Mucosa of descending colon (tissue), 3 donors: Measurements from ENCODE around the gene SLC43A3. TPM values are rescaled to one million over a fixed set of nuclear protein-coding genes. Genes with fewer than 3 reads are reported as not detected.

Source experiments
- ATAC-seq: fragments of 200-7000 bp; cut with Tn5 transposase; one replicate; pipeline ENCODE4 v1.9.1; 2020; ENCODE audit warnings: mild to moderate bottlenecking, moderate library complexity
- DNase-seq, 3 donors: peaks; one replicate each; pipeline ENCODE4 v3.0.0-alpha.2; 2020
- H3K36me3 ChIP-seq: fragments of 200-600 bp; one replicate; pipeline ENCODE4 v1.8.0; 2021; ENCODE audit warnings: low read depth, mild to moderate bottlenecking
- H3K4me1 ChIP-seq: fragments of 200-600 bp; one replicate; pipeline ENCODE4 v1.8.0; 2021; ENCODE audit warnings: low read depth, mild to moderate bottlenecking
- H3K4me3 ChIP-seq: fragments of 200-600 bp; one replicate; pipeline ENCODE4 v1.8.0; 2021; ENCODE audit warnings: mild to moderate bottlenecking
- H3K9me3 ChIP-seq: fragments of 200-600 bp; one replicate; pipeline ENCODE4 v1.8.0; 2021; ENCODE audit warnings: mild to moderate bottlenecking
- intact Hi-C, 2 donors: fragments of 100-400 bp; cut with DNase I in 1 of 2; cut with micrococcal nuclease in 1 of 2; formaldehyde crosslinking; loops; one replicate each; pipeline versions ENCODE4 v1.11.0 to v1.11.1; 2022; cut with DNase I, micrococcal nuclease
- total RNA-seq, 3 donors: library from RNA; stranded (reverse); fragmentation: NEBNext Ultra II Directional in 2 of 3; extraction: Animal tissue kit (Norgen Biotek cat#: 25700) in 2 of 3; gene quantifications; one replicate each; pipeline versions ENCODE4 v1.2.1 to v1.2.4, GENCODE V29; 2021 to 2023
- TF ChIP-seq, protein P1 (sequence below): fragments of 200-600 bp; IDR thresholded peaks from one replicate; pipeline ENCODE4 v1.8.0; 2022; ENCODE audit warnings: antibody characterized with exemption, mild to moderate bottlenecking
- donor health status: DM: no; HTN: no; CAD: no; lungs with moderate emphysema.
- donor health status: DM: no; HTN: no; CAD: no.
- donor health status: DM: no; HTN: yes; CAD: no.

The SLC43A3 gene
- total RNA-seq, 3 donors from 2014 or later = 6.3 to 24.4 (median 16.9) TPM

DNA sequence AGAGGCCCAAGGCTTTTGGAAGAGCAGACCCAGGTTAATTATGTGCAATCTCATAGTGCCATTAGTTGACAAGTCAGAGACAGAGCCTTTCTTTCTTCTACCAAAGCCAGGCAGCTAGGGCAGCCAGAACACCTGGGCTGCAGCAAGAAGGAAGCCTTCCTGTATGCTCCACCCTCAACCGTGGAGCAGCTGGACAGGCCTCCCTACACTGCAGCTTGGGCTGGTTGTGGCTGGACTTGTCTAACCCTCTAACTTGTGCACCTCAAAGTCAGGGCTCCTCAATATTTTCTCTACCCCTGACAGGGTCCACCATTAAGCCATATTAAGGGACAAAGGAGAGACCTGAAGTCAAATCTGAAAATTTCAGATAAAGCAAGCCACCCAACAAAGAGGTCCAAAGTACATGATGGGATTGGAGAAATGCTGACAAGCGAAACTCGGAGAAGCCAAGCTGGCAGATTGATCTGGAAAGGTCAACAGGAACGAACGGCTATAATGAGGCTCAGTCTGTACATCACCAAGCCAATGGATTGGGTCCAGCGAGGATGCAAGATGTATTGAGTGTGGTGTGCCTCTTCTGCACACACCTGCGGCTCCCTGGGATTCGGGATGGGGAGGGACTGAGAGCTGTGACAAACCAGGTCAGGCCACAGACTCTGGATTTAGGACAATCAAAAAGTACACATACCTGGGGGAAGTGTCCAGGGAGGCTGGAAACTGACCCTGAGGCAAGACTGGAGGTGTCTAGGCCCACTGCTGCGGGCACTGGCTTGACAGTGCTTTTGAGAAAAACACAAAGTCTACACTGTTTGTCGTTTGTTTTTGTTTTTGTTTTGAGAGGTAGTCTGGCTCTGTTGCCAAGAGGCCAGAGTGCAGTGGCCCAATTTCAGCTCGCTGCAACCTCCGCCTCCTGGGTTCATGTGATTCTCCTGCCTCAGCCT, 11.7 kb upstream of the SLC43A3 start:
- no peaks in the 10 kb centered on the region for H3K4me1 ChIP-seq
- TF ChIP-seq, protein P1, sequence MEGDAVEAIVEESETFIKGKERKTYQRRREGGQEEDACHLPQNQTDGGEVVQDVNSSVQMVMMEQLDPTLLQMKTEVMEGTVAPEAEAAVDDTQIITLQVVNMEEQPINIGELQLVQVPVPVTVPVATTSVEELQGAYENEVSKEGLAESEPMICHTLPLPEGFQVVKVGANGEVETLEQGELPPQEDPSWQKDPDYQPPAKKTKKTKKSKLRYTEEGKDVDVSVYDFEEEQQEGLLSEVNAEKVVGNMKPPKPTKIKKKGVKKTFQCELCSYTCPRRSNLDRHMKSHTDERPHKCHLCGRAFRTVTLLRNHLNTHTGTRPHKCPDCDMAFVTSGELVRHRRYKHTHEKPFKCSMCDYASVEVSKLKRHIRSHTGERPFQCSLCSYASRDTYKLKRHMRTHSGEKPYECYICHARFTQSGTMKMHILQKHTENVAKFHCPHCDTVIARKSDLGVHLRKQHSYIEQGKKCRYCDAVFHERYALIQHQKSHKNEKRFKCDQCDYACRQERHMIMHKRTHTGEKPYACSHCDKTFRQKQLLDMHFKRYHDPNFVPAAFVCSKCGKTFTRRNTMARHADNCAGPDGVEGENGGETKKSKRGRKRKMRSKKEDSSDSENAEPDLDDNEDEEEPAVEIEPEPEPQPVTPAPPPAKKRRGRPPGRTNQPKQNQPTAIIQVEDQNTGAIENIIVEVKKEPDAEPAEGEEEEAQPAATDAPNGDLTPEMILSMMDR = no peak
- intact Hi-C loops = no loop called here
- no peaks in the 10 kb centered on the region for H3K36me3 ChIP-seq
- peak; percentile 78 for ATAC-seq
- H3K9me3 ChIP-seq = no peaks in the 10 kb centered on the region
- no peak overlapping the region for H3K4me3 ChIP-seq
- no peak for DNase-seq

DNA sequence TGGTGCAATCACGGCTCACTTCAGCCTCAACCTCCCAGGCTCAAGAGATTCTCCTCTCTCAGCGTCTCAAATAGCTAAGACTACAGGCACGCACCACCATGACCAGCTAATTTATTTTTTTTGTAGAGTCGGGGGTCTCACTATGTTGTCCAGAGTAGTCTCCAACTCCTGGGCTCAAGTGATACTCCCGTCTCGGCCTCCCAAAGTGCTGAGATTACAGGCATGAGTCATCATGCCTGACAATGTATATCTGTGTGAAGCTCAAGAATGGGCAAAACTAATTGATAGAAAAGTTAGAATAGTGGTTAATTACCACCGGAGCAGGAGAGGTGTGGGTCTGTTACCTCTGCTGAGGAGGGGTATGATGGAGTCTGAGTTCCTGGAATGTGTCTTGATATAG, 9.1 kb upstream of the SLC43A3 start:
- intact Hi-C loops = no loop called here
- Histone ChIP-seq H3K36me3 (no peaks in the 10 kb centered on the region), H3K9me3 (no peaks in the 10 kb centered on the region), H3K4me1 (no peaks in the 10 kb centered on the region), H3K4me3 (no peak overlapping the region)
- DNase-seq (no peak), ATAC-seq (no peak)
- TF ChIP-seq, protein P1 = no peak

DNA sequence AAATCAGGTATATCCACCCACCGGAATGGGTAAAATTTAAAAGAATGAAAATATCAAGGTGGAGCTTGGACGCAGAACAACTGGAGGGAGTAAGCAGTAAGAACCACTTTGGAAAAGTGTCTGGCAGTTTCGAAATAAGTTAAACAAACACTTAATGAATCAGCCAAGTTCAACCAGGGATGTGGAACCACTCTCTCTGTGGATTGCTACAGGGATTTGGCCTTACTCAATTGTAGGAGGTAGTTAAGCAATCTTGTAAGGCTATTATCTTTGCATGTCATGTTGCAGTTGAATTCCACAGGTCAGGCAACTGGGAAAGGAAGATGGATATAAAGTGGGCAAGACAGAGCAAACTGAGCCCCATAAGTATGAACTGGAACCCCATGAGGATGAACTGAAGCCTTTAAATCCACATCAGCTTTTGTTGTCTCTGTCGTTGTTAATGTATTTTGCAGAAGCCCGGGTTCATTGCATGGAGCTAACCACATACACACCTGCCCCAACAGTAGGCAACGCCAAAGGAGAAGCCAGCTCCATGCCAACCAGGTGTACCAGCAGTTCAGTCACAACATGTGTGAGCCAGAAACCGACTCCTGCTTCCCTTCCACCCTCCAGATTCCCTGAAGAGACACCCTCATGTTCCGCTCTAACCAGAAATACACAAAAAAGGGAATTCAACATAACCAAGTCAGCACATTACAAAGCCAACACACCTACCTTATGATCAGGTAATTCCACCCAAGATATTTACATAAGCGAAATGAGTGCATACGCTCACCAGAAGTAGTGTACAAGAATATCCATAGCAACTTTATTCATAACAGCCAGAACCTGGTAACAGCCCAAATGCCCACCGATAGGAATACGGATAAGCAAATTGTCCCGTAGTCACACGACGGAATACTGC, 8.0 kb upstream of the SLC43A3 start:
- TF ChIP-seq, protein P1 = no peak
- H3K9me3 ChIP-seq = no peaks in the 10 kb centered on the region
- ATAC-seq (peak; percentile 37), DNase-seq (no peak)
- H3K36me3 ChIP-seq = no peaks in the 10 kb centered on the region
- intact Hi-C loops = no loop called here
- H3K4me1 ChIP-seq = no peaks in the 10 kb centered on the region
- H3K4me3 ChIP-seq = no peak overlapping the region

DNA sequence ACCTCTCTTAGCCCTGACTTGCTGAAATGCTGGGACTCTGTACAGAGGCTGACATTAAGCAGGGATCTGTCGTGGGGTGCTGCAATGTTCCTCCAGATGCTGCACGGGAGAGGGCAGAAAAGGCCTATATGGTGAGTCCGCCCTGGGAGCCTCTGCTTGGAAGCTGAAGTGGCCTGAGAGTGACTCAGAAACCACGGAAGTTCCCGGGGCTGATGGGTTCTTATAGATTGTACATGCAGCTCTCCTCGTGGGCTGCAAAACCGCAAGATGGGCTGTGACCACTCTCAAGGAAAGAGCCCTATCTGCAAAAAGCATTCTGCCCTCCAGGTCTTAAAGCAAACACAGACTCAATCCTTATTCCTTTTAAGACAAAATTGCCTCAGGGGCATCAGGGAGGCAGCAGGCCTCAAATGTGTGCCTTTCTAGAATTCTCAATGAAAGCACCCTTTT, 5.8 kb upstream of the SLC43A3 start:
- Histone ChIP-seq H3K4me1 (no peaks in the 10 kb centered on the region), H3K9me3 (no peaks in the 10 kb centered on the region), H3K36me3 (no peaks in the 10 kb centered on the region), H3K4me3 (no peak overlapping the region)
- DNase-seq (no peak), ATAC-seq (peak; percentile 11)
- intact Hi-C loops = no loop called here
- TF ChIP-seq, protein P1 = no peak

DNA sequence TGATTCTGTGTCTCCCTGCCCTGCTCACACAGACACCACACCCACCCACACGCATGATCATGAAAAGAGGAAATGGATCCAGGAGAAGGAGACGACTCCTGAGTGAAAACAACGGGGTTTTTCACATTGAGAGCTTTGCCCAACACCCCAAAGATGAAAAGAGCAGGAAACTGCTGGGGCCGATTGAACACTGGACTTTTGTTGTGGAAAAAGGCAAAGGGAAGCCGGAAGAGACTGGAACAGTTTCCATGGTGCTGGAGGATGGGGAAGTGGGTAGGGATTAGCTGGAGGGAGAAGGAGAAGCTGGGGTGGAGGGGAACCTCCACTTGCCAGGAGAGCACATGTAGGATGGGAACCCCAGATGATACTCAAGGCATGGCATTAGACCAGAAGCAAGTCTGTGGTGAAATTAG, 5.2 kb upstream of the SLC43A3 start:
- intact Hi-C loops = no loop called here
- TF ChIP-seq, protein P1 = no peak
- peak; percentile 8 for ATAC-seq
- DNase-seq = no peak
- Histone ChIP-seq H3K9me3 (no peaks in the 10 kb centered on the region), H3K4me3 (no peak overlapping the region), H3K36me3 (no peaks in the 10 kb centered on the region), H3K4me1 (no peaks in the 10 kb centered on the region)
